OCI-LY1 (cell line): ENCODE measurements around the gene PPP2R2C.

Experiments used
- H2AFZ ChIP-seq: fragments of 200-600 bp; sonication (generic), shearing (Covaris generic); 2 replicates; pipeline ENCODE4 v1.6.0; 2014; ENCODE audit warnings: antibody characterized with exemption, mild to moderate bottlenecking, low read length
- H3F3A ChIP-seq: fragments of 200-600 bp; sonication (generic), shearing (Covaris generic); 2 replicates; pipeline ENCODE4 v1.6.0; 2014; ENCODE audit warnings: mild to moderate bottlenecking, antibody characterized with exemption, low read length, moderate library complexity; ENCODE audit not compliant: insufficient read depth
- H3K27ac ChIP-seq: fragments of 200-600 bp; sonication (generic); 2 replicates; pipeline ENCODE4 v1.5.1; 2014; ENCODE audit warnings: low read length, mixed run types, mild to moderate bottlenecking, low read depth; ENCODE audit not compliant: poor library complexity, severe bottlenecking
- H3K27me3 ChIP-seq: fragments of 200-600 bp; sonication (generic); 2 replicates; pipeline ENCODE4 v1.6.0; 2014; ENCODE audit warnings: antibody characterized with exemption, mild to moderate bottlenecking, low read length, moderate library complexity; ENCODE audit not compliant: insufficient read depth
- H3K36me3 ChIP-seq: fragments of 200-600 bp; sonication (generic); 2 replicates; pipeline ENCODE4 v1.6.1; 2014; ENCODE audit warnings: mild to moderate bottlenecking, antibody characterized with exemption, low read length, moderate library complexity, mixed read lengths; ENCODE audit not compliant: insufficient read depth
- H3K4me1 ChIP-seq: fragments of 200-600 bp; sonication (generic); 2 replicates; pipeline ENCODE4 v1.5.1; 2014; ENCODE audit warnings: mild to moderate bottlenecking, low read length, moderate library complexity; ENCODE audit not compliant: insufficient read depth, severe bottlenecking
- H3K4me2 ChIP-seq: fragments of 200-600 bp; sonication (generic), shearing (Covaris generic); 2 replicates; pipeline ENCODE4 v1.6.1; 2014; ENCODE audit warnings: low read length
- H3K4me3 ChIP-seq: fragments of 200-600 bp; sonication (generic); 2 replicates; pipeline ENCODE4 v1.5.1; 2014; ENCODE audit warnings: low read length, low read depth, mild to moderate bottlenecking, mixed read lengths; ENCODE audit not compliant: poor library complexity, severe bottlenecking
- H3K79me2 ChIP-seq: fragments of 200-600 bp; shearing (Covaris generic); 2 replicates; pipeline ENCODE4 v1.6.1; 2016; ENCODE audit warnings: mixed run types, low read length, mixed read lengths; ENCODE audit not compliant: insufficient read depth
- H3K9ac ChIP-seq: fragments of 200-600 bp; sonication (generic), shearing (Covaris generic); 2 replicates; pipeline ENCODE4 v1.6.1; 2014; ENCODE audit warnings: mild to moderate bottlenecking, low read length, mixed read lengths
- H3K9me2 ChIP-seq: fragments of 200-600 bp; sonication (generic), shearing (Covaris generic); 2 replicates; pipeline ENCODE4 v1.6.1; 2014; ENCODE audit warnings: low read depth, mild to moderate bottlenecking, low read length, mixed read lengths
- H3K9me3 ChIP-seq: fragments of 200-600 bp; shearing (Covaris generic); 2 replicates; pipeline ENCODE4 v1.6.1; 2014; ENCODE audit warnings: low read length, mixed read lengths
- H4K20me1 ChIP-seq: fragments of 200-600 bp; sonication (generic), shearing (Covaris generic); 2 replicates; pipeline ENCODE4 v1.6.0; 2016; ENCODE audit warnings: mild to moderate bottlenecking, low read length; ENCODE audit not compliant: insufficient read depth
- EZH2 ChIP-seq: fragments of 200-600 bp; sonication (generic), shearing (Covaris generic); IDR thresholded peaks from 2 replicates; pipeline ENCODE4 v1.8.0; 2017; ENCODE audit warnings: borderline replicate concordance, mixed run types, mild to moderate bottlenecking, antibody characterized with exemption, low read length, moderate library complexity, mixed read lengths
- TF ChIP-seq, protein P1 (sequence below): fragments of 200-600 bp; sonication (generic), shearing (Covaris generic); IDR thresholded peaks from 2 replicates; pipeline ENCODE4 v1.5.1; 2017; ENCODE audit warnings: mild to moderate bottlenecking, antibody characterized with exemption, low read length, moderate library complexity, mixed read lengths

Gene PPP2R2C

GRCh38 chr4:6492861-6493657 lies 20.6 kb upstream of the PPP2R2C start:
- H4K20me1 ChIP-seq = no peaks in the 10 kb centered on the region
- H3K9me3 ChIP-seq = no peaks in the 10 kb centered on the region
- no peaks in the 10 kb centered on the region for H3F3A ChIP-seq
- no peak overlapping the region for H3K4me3 ChIP-seq
- H3K9ac ChIP-seq = no peak overlapping the region
- no peak overlapping the region for H2AFZ ChIP-seq
- H3K27ac ChIP-seq = no peak overlapping the region
- TF ChIP-seq, protein P1, sequence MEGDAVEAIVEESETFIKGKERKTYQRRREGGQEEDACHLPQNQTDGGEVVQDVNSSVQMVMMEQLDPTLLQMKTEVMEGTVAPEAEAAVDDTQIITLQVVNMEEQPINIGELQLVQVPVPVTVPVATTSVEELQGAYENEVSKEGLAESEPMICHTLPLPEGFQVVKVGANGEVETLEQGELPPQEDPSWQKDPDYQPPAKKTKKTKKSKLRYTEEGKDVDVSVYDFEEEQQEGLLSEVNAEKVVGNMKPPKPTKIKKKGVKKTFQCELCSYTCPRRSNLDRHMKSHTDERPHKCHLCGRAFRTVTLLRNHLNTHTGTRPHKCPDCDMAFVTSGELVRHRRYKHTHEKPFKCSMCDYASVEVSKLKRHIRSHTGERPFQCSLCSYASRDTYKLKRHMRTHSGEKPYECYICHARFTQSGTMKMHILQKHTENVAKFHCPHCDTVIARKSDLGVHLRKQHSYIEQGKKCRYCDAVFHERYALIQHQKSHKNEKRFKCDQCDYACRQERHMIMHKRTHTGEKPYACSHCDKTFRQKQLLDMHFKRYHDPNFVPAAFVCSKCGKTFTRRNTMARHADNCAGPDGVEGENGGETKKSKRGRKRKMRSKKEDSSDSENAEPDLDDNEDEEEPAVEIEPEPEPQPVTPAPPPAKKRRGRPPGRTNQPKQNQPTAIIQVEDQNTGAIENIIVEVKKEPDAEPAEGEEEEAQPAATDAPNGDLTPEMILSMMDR = no peak
- no peak for TF ChIP-seq EZH2
- H3K4me1 ChIP-seq = no peaks in the 10 kb centered on the region
- H3K9me2 ChIP-seq = no peaks in the 10 kb centered on the region
- no peaks in the 10 kb centered on the region for H3K27me3 ChIP-seq
- H3K4me2 ChIP-seq = no peak overlapping the region
- H3K79me2 ChIP-seq = no peaks in the 10 kb centered on the region
- no peaks in the 10 kb centered on the region for H3K36me3 ChIP-seq

GRCh38 chr4:6492027-6492590 lies 19.7 kb upstream of the PPP2R2C start:
- no peaks in the 10 kb centered on the region for H3K27me3 ChIP-seq
- no peaks in the 10 kb centered on the region for H3K4me1 ChIP-seq
- H3K9me3 ChIP-seq = no peaks in the 10 kb centered on the region
- H3K79me2 ChIP-seq = no peaks in the 10 kb centered on the region
- H3K4me3 ChIP-seq = no peak overlapping the region
- H3K4me2 ChIP-seq = no peak overlapping the region
- no peak overlapping the region for H3K27ac ChIP-seq
- H2AFZ ChIP-seq = no peak overlapping the region
- H3K36me3 ChIP-seq = no peaks in the 10 kb centered on the region
- no peaks in the 10 kb centered on the region for H3K9me2 ChIP-seq
- TF ChIP-seq EZH2 = no peak
- TF ChIP-seq, protein P1 = no peak
- H4K20me1 ChIP-seq = no peaks in the 10 kb centered on the region
- H3F3A ChIP-seq = no peaks in the 10 kb centered on the region
- H3K9ac ChIP-seq = no peak overlapping the region

DNA sequence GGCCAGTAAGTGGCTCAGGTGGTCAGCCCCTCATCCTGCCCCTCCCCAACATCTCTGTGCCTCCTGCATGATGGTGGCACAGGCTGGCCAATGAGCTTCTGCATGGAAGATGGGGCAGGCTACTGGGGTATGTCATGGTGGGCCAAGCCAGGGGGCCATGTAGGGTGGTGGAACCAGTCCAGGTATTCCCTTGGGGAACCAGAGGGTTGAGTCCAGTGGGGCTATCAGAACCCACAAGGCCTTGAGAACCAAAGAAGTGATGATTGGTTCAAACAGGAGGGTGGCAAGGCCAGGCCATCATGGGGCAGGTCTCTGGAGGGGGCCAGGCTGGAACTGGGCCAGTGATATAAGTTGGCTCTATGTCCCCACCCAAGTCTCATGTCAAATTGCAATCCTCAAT lies 18.8 kb upstream of the PPP2R2C start:
- H3K27ac ChIP-seq = no peak overlapping the region
- H3F3A ChIP-seq = no peaks in the 10 kb centered on the region
- no peaks in the 10 kb centered on the region for H3K9me3 ChIP-seq
- no peak overlapping the region for H3K4me3 ChIP-seq
- no peaks in the 10 kb centered on the region for H4K20me1 ChIP-seq
- no peaks in the 10 kb centered on the region for H3K79me2 ChIP-seq
- H3K36me3 ChIP-seq = no peaks in the 10 kb centered on the region
- no peaks in the 10 kb centered on the region for H3K27me3 ChIP-seq
- TF ChIP-seq EZH2 = no peak
- TF ChIP-seq, protein P1 = no peak
- no peaks in the 10 kb centered on the region for H3K9me2 ChIP-seq
- no peaks in the 10 kb centered on the region for H3K4me1 ChIP-seq
- H2AFZ ChIP-seq = no peak overlapping the region
- H3K9ac ChIP-seq = no peak overlapping the region
- no peak overlapping the region for H3K4me2 ChIP-seq
